Stimulated activated CD8-positive, alpha-beta memory T cell treated with anti-CD3 and anti-CD28 coated beads, Interleukin-2, amount 100 ng/mL, for 1 hour (primary cell): ENCODE measurements around the gene CTNNBL1.

Source experiments
- DNase-seq, 2 donors: peaks; one replicate each; pipeline ENCODE4 v3.0.0-alpha.2; 2020; ENCODE audit warnings: low read depth in 2 of 2

CTNNBL1 gene

GRCh38 chr20:37914672-37915433 lies 221.0 kb downstream of the CTNNBL1 start:
- no peak for DNase-seq

- no peak for DNase-seq
Measured at GRCh38 chr20:37915434-37915787, 221.6 kb downstream of the CTNNBL1 start.

GRCh38 chr20:37915800-37916570 lies 222.2 kb downstream of the CTNNBL1 start:
- DNase-seq, result no peak

DNA sequence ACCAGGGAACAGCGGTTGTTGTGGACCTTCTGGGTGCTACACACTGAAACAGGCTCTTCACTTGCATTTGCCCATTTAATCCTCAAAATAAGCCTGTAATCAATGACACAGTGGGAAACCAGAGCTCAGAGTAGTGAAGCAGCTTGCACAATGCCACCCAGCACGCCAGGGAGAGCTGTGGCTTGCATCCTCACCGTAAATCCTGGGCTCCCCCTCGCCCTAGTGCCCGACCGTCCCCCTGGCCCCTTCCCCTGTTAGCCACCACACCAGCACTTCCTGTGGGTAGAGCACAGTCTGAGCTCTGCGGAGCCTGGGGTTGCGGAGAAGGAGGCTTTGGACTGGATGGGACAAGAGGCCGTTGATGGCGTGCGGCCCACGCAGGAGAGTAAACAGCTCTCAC lies 223.6 kb downstream of the CTNNBL1 start:
- DNase-seq, result no peak

GRCh38 chr20:37918035-37918434 lies 224.2 kb downstream of the CTNNBL1 start:
- no peak for DNase-seq

GRCh38 chr20:37919389-37920040 lies 225.7 kb downstream of the CTNNBL1 start:
- DNase-seq, result no peak

GRCh38 chr20:37920270-37920669 lies 226.4 kb downstream of the CTNNBL1 start:
- no peak for DNase-seq

DNA sequence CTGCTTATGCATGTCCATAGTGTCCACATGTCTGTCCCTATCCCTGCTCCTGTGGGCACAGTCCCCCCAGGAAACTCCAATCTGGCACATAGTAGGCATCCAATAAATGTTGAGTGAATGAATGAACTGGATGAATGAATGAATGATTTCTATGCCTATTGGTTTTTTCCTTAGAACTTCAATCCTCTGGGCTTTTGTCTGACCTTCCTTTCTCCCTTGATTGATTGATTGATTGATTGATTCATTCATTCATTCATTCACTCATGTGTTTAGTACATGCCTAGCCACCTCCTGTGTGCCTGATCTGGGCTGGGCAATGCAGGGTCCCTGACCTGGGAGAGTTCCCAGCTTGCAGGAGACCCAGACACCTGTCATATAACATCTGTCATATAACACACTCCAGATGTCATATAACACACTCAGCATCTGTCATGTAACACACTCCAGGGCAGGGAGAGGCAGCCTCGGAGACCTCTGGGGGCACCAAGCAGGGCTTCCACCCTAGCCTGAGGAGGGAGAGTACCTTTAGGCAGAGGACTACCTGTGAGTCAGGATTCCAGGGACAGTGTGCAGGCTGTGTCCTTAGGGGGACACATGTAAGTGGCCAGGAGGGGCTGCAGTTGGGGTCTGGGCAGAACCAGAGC lies 227.0 kb downstream of the CTNNBL1 start:
- DNase-seq, result no peak

DNA sequence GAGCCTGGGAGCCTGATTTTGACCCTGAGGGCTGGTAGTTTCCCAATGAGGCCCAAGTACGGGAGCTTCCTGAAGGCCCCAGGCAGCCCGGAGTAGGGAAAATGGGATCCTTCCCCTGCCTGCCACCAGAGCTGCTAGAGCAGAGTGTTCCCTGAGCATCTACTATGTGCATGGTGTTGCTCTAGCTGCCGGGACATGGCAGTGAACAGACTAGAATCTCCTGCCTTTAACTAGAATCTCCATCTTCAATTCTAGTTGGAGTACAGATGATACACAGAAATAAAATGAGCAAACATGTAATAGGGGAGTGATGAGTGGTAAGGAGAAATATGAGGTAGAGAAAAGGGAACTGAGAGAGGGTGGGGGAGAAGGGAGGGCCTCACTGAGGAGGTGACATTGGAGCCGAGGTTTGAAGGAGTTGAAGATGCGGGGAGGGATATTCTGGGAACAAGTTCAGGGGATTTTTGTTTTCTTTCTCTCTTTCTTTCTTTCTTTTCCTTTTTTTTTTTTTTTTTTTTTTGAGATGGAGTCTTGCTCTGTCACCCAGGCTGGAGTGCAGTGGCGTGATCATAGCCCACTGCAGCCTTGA lies 227.6 kb downstream of the CTNNBL1 start:
- DNase-seq, result no peak
